ENCODE results near the gene KLHL29.

The KLHL29 gene

DNA sequence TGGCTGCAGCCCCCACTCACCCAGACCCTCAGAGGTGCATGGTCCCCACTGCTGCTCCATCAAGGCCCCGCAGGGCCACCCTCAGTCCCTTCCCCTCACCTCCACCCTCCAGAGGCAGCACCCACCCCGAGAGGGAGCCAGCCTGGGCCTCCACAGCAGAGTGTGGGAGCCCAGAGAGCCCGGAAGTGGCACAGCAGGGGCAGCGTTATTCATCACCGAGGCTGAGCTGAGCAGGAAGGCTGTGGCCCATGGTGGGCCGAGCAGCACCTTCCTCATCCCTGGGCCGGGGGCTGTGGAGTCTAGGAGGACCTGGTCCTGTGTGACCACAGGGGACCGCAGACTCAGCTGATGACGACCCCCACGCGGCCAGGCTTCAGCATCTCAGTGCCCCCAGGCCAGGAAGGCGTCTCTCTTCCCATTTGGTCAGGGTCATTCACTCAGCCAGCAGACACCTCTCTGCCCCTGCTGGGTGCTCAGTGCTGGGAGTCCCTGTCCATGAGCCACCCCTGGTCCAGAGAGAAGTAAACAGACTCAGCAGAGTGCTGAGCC is 283.9 kb downstream of the KLHL29 start:
- no peak for DNase-seq

DNA sequence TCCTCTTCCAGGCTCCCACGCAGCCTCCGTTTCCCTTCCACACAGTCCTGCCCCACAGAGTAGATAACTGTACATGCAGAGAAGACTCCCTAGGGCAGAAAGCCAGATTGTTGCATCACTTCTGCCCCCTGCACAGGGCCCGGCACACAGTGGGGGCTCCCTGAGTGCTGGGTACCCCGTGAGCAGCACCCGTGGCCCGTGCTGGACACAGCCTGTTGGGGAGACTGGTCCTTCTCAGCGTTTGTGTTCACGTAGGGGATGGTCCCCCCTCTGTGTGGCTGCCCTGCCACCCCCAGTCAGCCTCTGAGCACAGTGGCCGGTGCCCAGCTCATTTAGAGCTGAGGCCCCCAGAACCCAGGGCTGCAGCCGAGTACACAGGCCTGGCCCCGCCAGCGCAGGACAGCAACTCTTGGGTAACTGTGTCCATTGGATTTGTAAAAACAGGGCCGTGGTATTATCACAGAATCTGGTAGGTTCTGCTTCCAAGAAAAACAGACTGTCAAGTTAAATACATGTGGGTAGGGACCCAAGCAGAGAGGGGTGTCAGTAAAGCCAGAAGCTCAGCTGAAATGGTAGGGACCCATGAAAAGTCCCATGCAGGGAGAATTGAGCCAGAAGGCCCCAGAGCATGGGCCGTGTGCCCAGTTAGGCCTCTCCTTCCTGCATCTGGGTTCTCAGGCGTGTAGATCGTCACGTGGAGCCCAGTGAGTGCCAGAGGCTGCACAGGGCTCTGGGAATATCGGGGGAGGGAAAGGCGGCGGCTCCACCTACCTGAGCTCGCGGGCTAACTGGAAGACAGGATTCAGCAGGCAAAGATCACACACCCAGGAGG is 284.6 kb downstream of the KLHL29 start:
- no peak for DNase-seq

DNA sequence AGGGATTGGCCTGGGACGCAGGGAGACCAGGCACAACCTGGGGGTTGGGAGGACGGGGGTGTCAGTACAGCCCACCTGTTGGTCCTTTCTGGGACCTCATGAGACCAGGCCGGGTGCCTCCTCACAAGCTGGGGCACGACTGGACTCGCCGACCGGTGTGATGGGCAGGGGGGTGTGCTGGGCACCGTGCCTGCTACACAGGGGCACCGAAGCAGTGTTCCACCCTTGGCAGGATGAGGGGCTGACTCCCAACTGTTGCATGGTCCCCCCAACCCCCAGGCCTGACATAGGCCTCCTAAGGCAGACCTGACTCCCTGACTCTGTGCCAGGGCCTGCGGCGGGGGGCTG is 285.2 kb downstream of the KLHL29 start:
- DNase-seq, result no peak

DNA sequence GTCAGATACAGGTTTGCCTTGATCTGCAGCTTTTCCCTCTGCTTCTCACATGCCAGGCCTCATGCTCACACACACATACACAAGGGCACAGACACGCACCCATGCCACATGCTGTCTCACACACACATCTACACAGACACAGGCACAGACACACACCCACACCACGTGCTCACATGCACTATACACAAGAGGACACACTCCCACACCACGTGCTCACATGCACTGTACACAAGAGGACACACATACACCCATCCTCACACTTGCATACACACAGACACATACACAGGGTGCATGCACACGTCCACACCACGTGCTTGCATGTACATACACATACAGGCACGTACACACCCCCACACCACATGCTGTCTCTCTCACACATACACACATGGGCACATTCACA is 288.1 kb downstream of the KLHL29 start:
- DNase-seq, result no peak

DNA sequence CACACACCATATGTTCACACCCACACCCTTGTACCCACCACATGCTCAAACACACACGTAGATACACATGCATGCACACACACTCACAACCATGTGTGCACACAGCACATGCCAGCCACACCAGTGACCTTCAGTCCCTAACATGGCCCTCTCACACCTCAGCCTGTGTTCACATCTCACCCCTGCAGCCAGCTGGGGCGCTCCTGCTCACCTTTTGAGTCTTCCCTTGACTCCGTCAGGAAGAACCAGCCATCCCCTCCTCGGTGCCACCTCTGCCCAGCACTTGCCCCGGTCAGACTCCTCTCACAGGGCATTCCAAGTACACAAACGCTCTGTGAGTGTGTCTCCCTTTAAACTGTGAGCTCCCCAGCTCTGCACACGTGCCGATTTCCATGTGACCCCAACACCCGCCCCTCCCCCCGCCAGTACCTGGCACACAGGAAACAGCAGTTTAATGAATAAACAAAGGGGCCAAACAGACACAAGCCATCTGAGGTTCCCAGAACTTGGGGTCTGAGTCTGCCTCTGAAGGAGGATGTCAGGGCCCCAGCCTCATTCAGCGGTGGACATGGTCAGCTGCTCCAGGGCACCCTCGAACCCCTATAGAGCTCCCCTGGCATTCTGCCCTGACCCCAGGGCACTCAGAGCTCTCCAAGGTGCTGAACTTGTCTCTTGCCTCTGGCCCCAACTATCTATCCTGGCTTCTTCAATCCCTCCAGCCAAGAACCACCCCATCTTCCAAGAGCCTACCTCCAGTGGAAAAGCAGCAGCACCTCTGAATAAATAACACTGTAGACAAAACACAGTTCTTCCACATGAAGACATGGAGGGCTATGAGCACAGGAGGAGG is 289.1 kb downstream of the KLHL29 start:
- DNase-seq, result no peak

DNA sequence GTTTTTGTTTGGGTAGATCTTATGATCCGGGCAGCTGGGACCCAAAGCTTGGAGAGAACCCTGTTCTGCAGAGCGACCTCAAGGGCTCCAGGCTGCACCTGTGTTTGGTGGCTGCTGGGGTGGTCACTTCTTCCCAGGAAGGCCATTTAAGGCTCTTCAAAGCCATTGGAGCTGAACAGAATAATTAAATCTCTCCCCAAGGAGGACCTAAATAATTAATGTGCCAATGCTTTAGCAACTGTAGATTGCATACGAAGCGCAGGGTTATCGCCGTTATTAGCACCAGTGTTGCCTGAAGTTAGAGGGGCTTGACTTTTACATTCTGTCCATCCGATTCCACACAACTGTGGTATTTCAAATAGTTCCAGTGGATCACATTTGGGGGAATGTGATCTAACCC is 290.5 kb downstream of the KLHL29 start:
- DNase-seq, result no peak

DNA sequence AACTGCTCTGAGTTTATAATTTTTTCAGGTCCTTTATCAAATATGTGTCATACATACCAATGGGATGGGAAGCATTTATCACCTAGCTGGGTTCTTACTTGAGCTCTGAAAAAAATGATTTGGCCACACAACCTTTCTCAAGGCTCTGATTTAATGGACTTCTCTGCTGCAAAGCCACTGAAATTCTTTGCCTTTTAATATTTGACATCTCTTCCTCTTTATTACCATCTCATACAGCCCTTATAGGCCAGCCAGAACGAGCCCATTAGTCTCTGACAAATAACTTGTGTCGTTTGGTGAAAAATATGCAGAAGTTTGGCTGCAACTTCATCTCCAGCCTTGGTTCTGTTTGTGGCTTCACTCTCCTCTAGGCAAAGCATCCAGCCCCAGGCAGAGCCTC is 292.9 kb downstream of the KLHL29 start:
- DNase-seq, result no peak

DNA sequence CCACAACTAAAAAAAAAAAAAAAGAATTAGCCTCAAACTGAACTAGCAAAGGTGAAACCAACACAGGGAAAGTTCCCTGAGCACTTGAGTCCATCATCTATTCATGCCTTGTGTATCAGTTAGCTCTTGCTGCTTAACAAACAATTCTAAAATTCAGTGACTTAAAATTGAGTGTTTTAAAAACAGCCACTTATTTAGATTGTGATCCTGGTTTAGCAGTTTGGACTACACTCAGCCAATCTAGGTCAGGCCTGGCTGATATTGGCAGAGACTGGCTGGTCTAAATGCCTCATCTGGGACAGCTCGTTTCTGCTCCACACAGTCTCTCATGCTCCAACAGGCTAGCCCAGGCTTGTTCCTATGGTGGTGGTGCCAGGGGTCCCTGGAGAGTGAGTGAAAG is 294.1 kb downstream of the KLHL29 start:
- DNase-seq, result no peak

DNA sequence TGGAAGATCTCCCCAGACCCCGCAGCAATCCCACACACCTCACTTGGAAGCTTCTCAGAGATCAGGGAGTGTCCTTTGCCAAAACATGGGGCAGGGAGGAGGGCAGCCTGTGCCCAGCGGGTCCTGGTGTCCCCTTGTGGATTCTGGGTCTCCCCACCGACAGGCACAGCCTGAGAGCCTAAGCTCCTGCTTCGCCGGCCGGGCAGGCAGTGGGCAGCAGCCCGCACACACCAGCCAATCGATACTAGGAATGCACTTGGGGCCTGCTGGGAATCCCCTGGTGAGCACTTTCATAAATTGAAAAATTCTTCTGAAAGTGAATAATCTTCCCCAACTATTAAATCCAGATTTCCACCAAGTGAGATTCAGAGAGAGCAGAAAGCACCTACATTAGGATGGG is 296.0 kb downstream of the KLHL29 start:
- DNase-seq, result no peak

DNA sequence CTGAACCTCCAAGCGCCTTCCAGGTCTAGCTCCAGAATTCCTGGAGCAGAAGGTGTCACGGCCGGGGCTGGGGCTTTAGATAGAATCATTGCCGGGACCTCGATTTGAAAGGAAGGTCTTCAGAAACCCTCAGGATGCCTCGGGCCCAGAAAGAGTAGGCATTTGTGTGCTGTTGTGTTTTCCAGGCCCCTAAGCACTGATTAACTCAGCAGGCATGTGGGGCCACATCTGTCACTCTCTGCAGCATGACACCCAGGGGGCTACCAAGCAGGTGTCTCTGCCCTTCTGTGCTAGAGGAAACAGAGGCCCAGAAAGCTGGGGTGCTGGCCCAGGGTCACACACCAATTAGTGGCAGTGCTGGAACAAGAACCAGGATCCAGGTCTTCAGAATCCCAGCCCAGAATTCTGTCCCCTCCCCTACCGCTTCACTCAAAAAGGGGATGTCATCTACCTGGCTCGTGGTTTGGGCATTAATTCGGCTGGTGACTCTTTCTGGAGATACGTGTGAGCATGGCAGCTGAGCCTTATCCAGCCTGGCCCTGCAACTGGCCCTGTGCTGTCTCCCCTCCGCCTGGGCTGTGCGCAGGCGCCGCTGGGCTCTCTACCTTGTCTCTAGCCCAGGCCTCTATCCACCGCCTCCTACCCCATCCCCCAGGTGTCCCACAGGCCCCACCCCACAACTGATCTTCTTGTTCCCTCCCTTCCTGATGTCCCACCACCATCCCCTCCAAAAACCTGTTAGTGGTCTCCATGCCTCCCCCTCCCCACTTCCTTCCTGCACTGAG is 296.6 kb downstream of the KLHL29 start:
- DNase-seq, result no peak

DNA sequence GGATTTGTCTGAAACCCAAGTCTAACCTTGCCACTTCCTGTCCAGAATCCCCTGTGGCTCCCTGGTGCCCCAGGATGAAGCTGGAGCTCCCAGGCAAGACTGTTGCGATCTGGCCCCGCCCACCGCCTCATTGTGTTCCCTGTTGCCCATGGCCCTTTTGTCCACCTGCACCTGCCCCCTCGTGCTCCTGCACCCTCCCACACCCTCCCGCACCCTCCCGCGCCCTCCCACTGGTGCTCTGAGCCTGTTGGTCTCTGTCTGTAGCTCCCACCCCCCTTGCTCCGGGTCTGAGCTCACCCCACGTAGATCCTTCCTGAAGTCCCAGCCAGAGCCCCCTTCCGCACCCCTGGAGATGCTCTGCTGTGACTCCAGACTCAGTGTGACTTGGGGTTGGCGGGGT is 297.5 kb downstream of the KLHL29 start:
- no peak for DNase-seq

DNA sequence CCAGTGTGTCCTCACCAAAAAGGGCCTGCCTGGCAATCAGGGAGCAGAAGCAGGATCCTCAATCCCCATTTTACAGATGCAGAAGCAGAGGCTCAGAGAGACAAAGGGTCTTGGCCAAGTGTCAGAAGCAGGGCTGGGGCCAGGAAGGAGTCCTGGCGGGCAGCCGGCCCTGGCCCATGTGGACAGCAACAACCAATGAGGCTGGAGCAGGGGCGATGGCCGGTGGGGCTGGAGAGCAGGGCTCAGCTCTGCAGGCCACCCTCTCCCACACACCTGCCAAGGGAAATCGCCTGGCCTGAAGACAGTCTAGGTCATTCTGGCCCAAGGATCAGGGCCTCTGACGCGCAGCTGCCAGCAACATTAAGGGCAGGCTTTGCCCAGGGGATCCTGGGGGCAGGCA is 298.0 kb downstream of the KLHL29 start:
- DNase-seq, result no peak

DNA sequence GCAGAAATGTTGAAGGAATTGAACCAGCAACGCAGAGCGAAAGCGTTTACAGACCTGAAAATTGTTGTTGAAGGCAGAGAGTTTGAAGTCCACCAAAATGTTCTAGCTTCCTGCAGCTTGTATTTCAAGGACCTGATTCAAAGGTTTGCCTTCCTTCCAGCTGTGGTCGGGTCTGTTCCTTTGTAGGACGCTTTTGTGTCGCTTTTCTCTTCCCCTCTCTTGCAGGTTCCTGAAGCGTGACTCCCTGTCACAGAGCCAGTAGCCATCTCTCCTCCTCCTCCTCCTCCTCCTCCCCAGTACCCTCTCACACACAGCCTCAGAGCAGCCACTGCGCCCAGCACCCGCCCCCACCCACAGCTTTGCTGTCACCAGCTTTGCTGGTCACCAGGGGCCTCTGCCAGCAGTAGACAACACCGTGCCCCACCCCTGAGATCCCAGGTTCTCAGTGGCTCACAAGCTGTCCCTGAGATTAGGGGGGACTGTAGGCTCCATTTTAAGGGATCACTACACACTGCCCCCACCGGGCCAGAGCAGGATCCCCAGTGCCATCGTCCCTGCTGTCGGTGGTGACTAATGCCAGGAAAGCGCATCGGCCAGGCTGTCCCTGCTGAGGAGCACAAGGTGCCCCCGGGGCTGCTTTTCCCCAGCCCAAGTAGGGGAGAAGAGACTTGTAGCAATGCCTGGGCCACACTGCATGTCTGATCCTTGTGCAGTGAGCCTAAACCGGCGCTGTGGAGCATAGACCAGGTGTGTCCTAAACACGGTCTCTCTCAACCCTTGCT is 299.6 kb downstream of the KLHL29 start:
- DNase-seq, result no peak

DNA sequence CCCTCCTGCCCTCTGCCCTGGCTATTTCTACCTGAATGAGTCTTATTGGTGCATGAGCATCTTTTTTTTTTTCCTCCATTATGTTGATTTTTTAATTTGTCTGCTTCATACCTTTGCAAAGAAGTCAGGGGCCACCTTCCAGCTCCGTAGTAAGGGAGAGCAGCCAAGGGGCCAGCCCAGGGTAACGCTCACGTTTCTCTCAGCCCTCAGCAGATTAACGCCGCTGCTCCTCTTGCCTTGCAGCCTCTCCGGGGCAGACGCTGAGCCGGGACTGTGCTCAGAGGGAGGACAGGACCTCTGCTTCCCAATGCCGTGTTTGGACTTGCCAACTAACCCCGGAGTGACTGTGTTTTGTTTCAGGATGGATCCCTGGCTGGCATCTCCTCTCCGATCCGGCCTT is 300.2 kb downstream of the KLHL29 start:
- no peak for DNase-seq

DNA sequence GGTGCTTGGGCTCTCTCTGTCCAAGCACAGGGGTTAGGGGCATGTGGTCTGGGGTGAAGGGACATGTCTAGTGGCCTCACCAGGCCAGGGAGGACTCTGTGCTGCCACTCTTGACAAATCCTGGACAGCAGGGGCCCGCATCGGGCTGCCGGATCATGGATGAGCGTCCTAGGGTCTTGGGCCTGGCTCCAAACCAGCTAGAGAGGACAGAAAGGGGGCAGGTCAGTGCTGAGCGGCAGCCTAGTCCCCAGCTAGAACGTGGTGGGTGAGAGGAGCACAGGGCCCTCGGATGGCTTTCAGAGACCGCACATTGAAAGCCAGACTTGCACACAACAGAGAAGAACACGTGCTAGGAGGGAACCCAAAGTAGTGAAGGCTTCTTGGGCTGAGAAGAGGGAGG is 300.7 kb downstream of the KLHL29 start:
- DNase-seq, result no peak

DNA sequence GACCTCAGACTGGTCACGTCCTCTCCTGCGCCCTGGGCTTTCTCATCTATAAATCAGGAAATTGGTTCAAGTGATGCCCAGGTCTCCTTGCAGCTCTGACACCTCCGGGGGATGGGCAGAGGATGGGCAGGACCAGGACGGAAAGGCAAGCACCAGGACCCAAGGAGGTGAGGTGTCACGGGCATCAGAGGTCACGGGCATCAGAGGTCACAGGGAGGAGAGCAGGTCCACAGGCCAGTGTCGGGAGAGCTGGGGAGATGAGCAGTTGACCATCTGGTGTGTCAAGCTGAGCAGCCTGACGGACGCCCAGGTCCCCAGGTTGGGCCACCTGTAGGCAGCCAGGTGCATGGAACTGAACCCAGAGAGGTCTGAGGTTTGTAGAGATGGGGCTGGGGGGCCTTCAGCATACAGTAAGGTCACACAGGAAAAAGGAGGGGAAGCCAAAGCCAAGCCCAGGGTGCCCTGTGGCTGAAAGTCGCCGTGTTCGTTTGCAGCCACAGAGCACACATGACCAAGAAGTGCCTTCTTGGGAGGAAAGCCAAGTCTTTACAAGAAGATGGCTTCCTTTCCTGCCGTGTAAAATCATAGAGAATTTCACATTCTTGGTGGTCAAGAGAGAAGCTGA is 301.5 kb downstream of the KLHL29 start:
- DNase-seq, result no peak

DNA sequence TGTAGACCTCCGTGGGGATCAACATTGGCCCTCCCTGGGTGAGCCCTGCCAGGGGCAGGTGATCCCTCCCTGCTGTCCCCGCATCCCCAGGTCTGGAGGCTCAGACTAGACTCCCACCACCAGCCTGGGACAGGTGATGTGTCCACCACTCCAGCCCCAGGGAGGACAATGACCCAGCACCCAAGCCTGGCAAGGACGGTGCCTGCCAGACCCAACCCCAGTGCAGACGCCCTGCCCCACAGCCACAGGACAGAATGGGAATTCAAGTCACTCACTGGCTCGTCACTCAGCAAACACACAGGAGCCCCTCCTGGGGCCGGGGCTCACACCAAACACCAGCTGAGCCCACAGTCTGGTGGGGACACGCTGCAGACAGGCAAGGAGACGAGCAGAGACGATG is 302.2 kb downstream of the KLHL29 start:
- DNase-seq, result no peak

DNA sequence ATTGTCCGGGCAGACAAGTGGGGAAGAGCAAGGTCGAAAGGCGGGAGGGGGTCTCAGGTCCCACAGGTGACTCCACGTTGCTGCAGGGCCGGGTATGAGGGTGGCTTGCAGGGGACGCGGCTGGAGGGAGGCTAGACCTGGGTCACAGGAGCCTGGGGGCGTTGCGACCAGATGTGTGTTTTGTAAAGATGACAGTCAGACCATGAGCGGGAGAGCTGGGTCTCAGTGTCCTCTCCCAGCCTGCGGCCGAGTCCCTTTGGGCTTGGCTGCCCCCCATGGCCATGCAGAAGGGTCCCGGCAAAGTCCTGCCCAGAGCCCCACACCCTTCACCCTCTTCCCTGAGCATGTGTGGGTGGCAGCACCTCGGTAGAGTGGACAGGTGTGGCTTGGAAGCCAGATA is 302.7 kb downstream of the KLHL29 start:
- no peak for DNase-seq

DNA sequence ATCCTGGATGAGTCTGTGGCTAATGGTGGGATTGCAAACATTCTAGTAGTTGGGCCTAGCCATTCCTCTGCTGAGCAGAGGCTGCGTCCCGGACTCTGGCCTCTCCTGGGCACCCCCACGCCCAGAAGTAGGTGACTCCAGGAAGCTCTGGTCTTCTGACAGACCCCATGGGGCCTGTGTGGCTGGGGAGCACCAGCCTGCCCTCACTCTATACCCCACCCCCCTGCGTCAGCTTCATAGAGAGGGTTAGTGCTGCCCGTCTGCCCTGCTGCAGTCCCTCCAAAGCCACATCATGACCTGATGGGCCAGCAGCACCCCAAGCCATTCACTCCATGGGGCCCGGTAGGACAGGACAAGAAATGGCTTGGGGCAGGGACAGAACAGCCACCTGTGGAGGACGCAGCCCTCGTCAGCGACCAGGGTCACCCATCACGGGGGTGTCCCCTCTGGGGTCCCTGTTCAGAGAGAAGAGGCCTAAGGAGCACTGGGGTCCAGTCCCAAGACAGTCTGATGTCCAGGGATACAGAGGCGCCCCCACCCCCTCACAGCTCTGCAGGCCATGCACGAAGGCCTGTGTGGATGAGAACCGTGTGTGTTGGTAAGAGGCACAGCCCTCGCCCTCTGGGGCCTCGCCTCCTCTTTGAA is 303.6 kb downstream of the KLHL29 start:
- DNase-seq, result no peak

DNA sequence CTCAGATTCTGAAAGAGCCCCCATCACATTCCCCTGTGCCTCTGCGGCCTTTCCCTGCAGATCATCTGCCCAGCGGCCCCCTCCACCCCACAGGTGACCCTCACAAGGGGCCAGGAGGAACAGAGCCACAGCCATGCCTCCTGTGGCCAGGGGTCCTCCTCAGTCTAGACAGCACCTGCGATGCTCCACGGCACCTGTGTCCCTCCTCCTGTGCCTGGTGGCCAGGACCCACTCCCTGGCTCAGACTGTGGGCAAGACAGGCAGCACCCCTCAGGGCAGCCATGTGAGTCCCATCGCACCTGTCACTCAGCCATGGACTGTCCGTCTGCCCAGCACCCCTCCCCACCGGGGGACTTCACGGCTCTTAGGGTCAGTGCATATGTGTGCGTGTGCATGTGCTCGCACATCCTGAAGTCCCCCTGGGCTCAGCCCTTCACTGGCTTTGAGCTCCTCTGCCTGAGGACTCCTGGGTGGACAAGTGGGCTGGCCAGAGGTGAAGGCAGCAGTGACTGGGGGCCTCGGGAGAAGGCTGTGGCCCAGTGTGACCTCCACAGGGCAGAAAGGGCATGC is 304.2 kb downstream of the KLHL29 start:
- no peak for DNase-seq

DNA sequence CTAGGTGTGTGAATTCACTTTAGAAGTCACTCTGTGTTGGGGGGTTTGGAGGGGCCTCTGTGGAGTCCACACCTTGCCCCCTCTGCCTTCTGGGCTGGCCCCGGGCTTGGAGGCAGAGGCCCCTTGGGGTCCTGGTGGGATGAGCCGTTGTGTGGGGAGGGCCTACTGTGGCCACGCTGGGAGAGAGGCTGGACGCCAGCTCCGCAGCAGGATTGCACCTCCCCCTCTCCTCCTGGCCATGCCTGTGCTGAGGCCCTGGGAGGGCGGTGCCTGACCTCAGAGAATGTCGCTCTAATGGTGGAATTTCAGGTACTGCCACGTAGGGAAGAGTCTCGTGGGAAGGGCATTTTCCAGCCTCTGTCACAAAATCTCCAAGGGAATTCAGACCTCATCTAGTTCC is 304.9 kb downstream of the KLHL29 start:
- DNase-seq, result no peak

Measured in NCI-H187 treated with DMSO at 0.1 percent for 48 hours (cell line).